CD4-positive, alpha-beta T cell (primary cell): Measurements from ENCODE around the gene MAP4K3. TPM values are rescaled to one million over a fixed set of nuclear protein-coding genes. Genes with fewer than 3 reads are reported as not detected.

Source experiments
- ATAC-seq: fragments of 200-7000 bp; cut with Tn5 transposase; one replicate; pipeline ENCODE4 v1.10.0; 2022; ENCODE audit warnings: mild to moderate bottlenecking; ENCODE audit not compliant: poor library complexity
- CTCF ChIA-PET: fragments of 350-600 bp; sonication (Branson Sonifier 250); formaldehyde crosslinking; loops from one replicate; lab custom pipeline; 2021; ENCODE audit warnings: antibody characterized with exemption, inconsistent platforms; lab: Charles Lee
- POLR2A ChIA-PET: fragments of 350-600 bp; sonication (Branson Sonifier 250); formaldehyde crosslinking; loops from one replicate; lab custom pipeline; 2021; ENCODE audit warnings: antibody characterized with exemption, inconsistent platforms; lab: Charles Lee
- DNase-seq, 14 experiments: peaks; one replicate each; pipeline ENCODE4 v3.0.0-alpha.2; 2013 to 2020; ENCODE audit warnings: mixed read lengths in 2 of 14
- H3K27ac ChIP-seq, 2 donors: one replicate each; pipeline versions ENCODE4 v1.5.1 to v1.7.0; 2013; ENCODE audit warnings: low read length in 2 of 2, low read depth in 1 of 2, mild to moderate bottlenecking in 1 of 2
- H3K27me3 ChIP-seq, 2 experiments: 1 replicate in 1 of 2; 2 replicates in 1 of 2; pipeline versions ENCODE4 v1.6.1 to v1.7.0; 2013; ENCODE audit warnings: low read length in 2 of 2, control low read depth in 1 of 2, mild to moderate bottlenecking in 1 of 2, moderate library complexity in 1 of 2; ENCODE audit not compliant: insufficient read depth in 2 of 2, control insufficient read depth in 1 of 2
- H3K36me3 ChIP-seq: one replicate; pipeline ENCODE4 v1.6.1; 2013; ENCODE audit warnings: low read length, control low read depth; ENCODE audit not compliant: insufficient read depth
- H3K4me1 ChIP-seq: one replicate; pipeline ENCODE4 v1.6.1; 2013; ENCODE audit warnings: low read length, control low read depth; ENCODE audit not compliant: insufficient read depth
- H3K4me3 ChIP-seq: one replicate; pipeline ENCODE4 v1.5.1; 2013; ENCODE audit warnings: mild to moderate bottlenecking, low read length, moderate library complexity
- H3K9me3 ChIP-seq, 2 experiments: 1 replicate in 1 of 2; 2 replicates in 1 of 2; pipeline versions ENCODE4 v1.6.1 to v1.7.0; 2013; ENCODE audit warnings: low read length in 2 of 2, mild to moderate bottlenecking in 2 of 2, control low read depth in 1 of 2, moderate library complexity in 1 of 2; ENCODE audit not compliant: control insufficient read depth in 1 of 2, insufficient read depth in 1 of 2
- H3K27ac Mint-ChIP-seq: one replicate; pipeline ENCODE4 v1.8.0; 2020; ENCODE audit warnings: mixed read lengths
- H3K27me3 Mint-ChIP-seq: one replicate; pipeline ENCODE4 v1.8.0; 2021; ENCODE audit warnings: mixed read lengths
- H3K36me3 Mint-ChIP-seq: one replicate; pipeline ENCODE4 v1.8.0; 2021; ENCODE audit warnings: low read depth, mixed read lengths
- H3K4me1 Mint-ChIP-seq: one replicate; pipeline ENCODE4 v1.8.0; 2021; ENCODE audit warnings: low read depth, mixed read lengths
- H3K4me3 Mint-ChIP-seq: one replicate; pipeline ENCODE4 v1.8.0; 2020; ENCODE audit warnings: mild to moderate bottlenecking, mixed read lengths
- H3K9me3 Mint-ChIP-seq: one replicate; pipeline ENCODE4 v1.8.0; 2020; ENCODE audit warnings: mixed read lengths
- intact Hi-C, 2 experiments: fragments of 100-400 bp; cut with DNase I in 1 of 2; cut with micrococcal nuclease in 1 of 2; formaldehyde crosslinking; loops; one replicate each; pipeline versions ENCODE4 v1.15.1 to v1.9.0; 2023 to 2025; cut with DNase I, micrococcal nuclease
- total RNA-seq, 174 experiments: library from RNA in 2 of 174; stranded (reverse) in 2 of 174; gene quantifications; one replicate each; pipeline ENCODE4 v1.2.3 and lab custom pipeline; 2021 to 2026
- TF ChIP-seq, protein P1 (sequence below): fragments of 200-600 bp; IDR thresholded peaks from one replicate; pipeline ENCODE4 v1.8.0; 2022; ENCODE audit warnings: antibody characterized with exemption, mild to moderate bottlenecking

Gene MAP4K3
- total RNA-seq, 2 experiments from 2014 or later = 18.4 to 22.5 TPM

DNA sequence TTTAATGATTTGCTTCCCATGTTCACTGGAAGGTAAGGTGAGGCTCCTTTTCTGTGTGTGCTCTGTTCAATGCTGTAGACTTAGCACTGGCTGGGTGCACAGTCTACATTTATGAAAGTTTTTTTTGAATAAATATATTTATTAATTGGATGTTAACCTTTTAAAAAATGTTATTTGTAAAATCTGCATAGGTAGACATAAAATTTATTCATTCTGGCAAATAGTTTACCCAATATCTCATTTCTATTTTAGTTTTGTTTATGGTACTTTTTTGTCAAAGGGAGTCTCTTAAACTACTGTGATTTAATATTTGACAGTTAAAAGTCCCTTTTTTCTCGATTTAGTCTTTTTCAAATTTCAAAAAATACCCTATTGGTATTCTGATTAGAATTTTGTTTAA lies 213.2 kb downstream of the MAP4K3 start:
- Histone ChIP-seq H3K4me1 (peaks cover 19% of the 10 kb centered on the region), H3K9me3 (no peaks in the 10 kb centered on the region), H3K27ac (no peak overlapping the region), H3K4me3 (no peak overlapping the region), H3K27me3 (no peaks in the 10 kb centered on the region), H3K36me3 (no peaks in the 10 kb centered on the region)
- Mint-ChIP-seq H3K27ac (no peak overlapping the region), H3K9me3 (no peaks in the 10 kb centered on the region), H3K4me1 (peaks cover 18% of the 10 kb centered on the region), H3K36me3 (no peaks in the 10 kb centered on the region), H3K4me3 (no peak overlapping the region), H3K27me3 (no peaks in the 10 kb centered on the region)
- no peak for ATAC-seq
- no peak for DNase-seq
- intact Hi-C loops = no loop called here
- TF ChIP-seq, protein P1, sequence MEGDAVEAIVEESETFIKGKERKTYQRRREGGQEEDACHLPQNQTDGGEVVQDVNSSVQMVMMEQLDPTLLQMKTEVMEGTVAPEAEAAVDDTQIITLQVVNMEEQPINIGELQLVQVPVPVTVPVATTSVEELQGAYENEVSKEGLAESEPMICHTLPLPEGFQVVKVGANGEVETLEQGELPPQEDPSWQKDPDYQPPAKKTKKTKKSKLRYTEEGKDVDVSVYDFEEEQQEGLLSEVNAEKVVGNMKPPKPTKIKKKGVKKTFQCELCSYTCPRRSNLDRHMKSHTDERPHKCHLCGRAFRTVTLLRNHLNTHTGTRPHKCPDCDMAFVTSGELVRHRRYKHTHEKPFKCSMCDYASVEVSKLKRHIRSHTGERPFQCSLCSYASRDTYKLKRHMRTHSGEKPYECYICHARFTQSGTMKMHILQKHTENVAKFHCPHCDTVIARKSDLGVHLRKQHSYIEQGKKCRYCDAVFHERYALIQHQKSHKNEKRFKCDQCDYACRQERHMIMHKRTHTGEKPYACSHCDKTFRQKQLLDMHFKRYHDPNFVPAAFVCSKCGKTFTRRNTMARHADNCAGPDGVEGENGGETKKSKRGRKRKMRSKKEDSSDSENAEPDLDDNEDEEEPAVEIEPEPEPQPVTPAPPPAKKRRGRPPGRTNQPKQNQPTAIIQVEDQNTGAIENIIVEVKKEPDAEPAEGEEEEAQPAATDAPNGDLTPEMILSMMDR = no peak
- ChIA-PET CTCF (interaction anchor here (0.6 kb wide), 1 partner anchor 73 kb away, joined by 3 read pairs; no protein-coding TSS in a partner anchor), POLR2A (interaction anchor here (1.5 kb wide), 1 partner anchor 103 kb away, joined by 3 read pairs; the partner anchor contains the start of gene SOS1)

DNA sequence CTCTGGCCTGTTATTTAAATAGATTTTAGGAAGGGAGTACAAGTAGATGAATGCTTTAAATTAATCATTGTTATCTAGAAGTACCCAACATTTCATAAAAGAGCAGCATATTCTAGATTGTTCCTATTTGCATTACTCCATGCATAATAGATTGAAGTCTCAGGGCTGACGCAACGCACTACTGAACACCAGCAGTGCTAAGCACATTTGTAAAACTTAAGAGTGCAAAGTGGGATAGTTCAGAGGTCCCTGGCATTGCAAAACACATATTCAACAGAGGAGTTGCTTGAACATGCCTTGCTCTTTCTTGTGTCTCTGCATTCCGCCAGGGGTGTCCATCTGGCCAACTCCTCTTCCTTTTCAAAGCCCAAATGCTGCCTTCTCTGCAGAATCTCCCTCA lies 215.6 kb downstream of the MAP4K3 start:
- ChIA-PET POLR2A (no interaction called here), CTCF (no interaction called here)
- TF ChIP-seq, protein P1 = no peak
- H3K4me1 Mint-ChIP-seq = peaks cover 23% of the 10 kb centered on the region
- H3K9me3 Mint-ChIP-seq = no peaks in the 10 kb centered on the region
- H3K9me3 ChIP-seq = no peaks in the 10 kb centered on the region
- H3K27me3 Mint-ChIP-seq = no peaks in the 10 kb centered on the region
- ATAC-seq = no peak
- H3K27ac ChIP-seq = no peak overlapping the region
- no peak overlapping the region for H3K27ac Mint-ChIP-seq
- no peak overlapping the region for H3K4me3 Mint-ChIP-seq
- H3K4me1 ChIP-seq = peaks cover 33% of the 10 kb centered on the region
- H3K36me3 Mint-ChIP-seq = no peaks in the 10 kb centered on the region
- intact Hi-C loops = no loop called here
- H3K36me3 ChIP-seq = no peaks in the 10 kb centered on the region
- H3K4me3 ChIP-seq = no peak overlapping the region
- no peaks in the 10 kb centered on the region for H3K27me3 ChIP-seq
- DNase-seq = no peak

DNA sequence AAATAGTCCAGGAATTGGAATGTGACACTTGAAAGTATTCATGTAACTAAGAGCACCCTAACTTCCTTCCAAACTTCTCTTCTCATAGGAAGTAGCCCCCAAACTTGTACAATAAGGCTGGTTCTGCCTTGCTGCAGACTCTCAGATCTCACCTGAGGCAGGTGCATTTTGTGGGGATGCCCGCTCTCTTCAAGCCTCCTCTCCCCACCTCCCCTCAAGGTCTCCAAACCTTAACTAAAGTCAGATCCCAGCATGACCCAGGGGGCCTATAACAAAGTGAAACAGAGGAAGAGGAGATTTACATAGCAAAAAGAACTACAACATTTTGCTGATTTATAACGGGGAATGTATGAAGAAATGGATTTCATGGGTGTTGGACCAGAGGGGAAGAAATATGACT lies 216.9 kb downstream of the MAP4K3 start:
- TF ChIP-seq, protein P1 = no peak
- ChIA-PET POLR2A (no interaction called here), CTCF (no interaction called here)
- H3K27ac Mint-ChIP-seq = no peak overlapping the region
- no peak overlapping the region for H3K4me3 ChIP-seq
- ATAC-seq = no peak
- H3K27ac ChIP-seq = no peak overlapping the region
- H3K4me3 Mint-ChIP-seq = no peak overlapping the region
- H3K4me1 ChIP-seq = peaks cover 43% of the 10 kb centered on the region
- H3K27me3 Mint-ChIP-seq = no peaks in the 10 kb centered on the region
- H3K9me3 ChIP-seq = no peaks in the 10 kb centered on the region
- no peaks in the 10 kb centered on the region for H3K9me3 Mint-ChIP-seq
- no peaks in the 10 kb centered on the region for H3K27me3 ChIP-seq
- peaks cover 33% of the 10 kb centered on the region for H3K4me1 Mint-ChIP-seq
- intact Hi-C loops = no loop called here
- DNase-seq = no peak
- no peaks in the 10 kb centered on the region for H3K36me3 ChIP-seq
- H3K36me3 Mint-ChIP-seq = no peaks in the 10 kb centered on the region
